Common myeloid progenitor, CD34-positive (primary cell): Measurements from ENCODE around the gene RIC8A.
"Not testable (repeated sequence)": the region's sequence is repeated elsewhere in the genome, so short reads cannot be mapped to it uniquely, and the experiment has no call there.

Experiments used
- CTCF ChIA-PET: fragments of 350-600 bp; sonication (Branson Sonifier 250); formaldehyde crosslinking; loops from one replicate; lab custom pipeline; 2021; ENCODE audit warnings: antibody characterized with exemption; lab: Charles Lee
- POLR2A ChIA-PET: fragments of 350-600 bp; sonication (Branson Sonifier 250); formaldehyde crosslinking; loops from one replicate; lab custom pipeline; 2021; ENCODE audit warnings: antibody characterized with exemption; lab: Charles Lee
- DNase-seq, 3 donors: peaks; one replicate each; pipeline versions ENCODE4 v3.0.0 to v3.0.0-alpha.2; 2013
- H3K27ac ChIP-seq, 2 experiments: 1 replicate in 1 of 2; 2 replicates in 1 of 2; pipeline ENCODE4 v1.7.0; 2013; ENCODE audit warnings: inconsistent platforms in 2 of 2, low read length in 2 of 2, mild to moderate bottlenecking in 2 of 2, low read depth in 1 of 2, moderate library complexity in 1 of 2; ENCODE audit not compliant: severe bottlenecking in 2 of 2, insufficient read depth in 1 of 2, poor library complexity in 1 of 2
- H3K27me3 ChIP-seq, 5 experiments: replicated peaks in 2 of 5; 1 replicate in 3 of 5; 2 replicates in 2 of 5; pipeline versions ENCODE4 v1.6.1 to v1.7.0; 2013; ENCODE audit warnings: low read length in 4 of 5, mild to moderate bottlenecking in 2 of 5, moderate library complexity in 2 of 5, inconsistent platforms in 1 of 5; ENCODE audit not compliant: insufficient read depth in 5 of 5, control insufficient read depth in 4 of 5
- H3K36me3 ChIP-seq, 4 experiments: 1 replicate in 2 of 4; 2 replicates in 2 of 4; pipeline versions ENCODE4 v1.6.1 to v1.7.0; 2013; ENCODE audit warnings: low read length in 3 of 4, control low read depth in 1 of 4, mild to moderate bottlenecking in 1 of 4; ENCODE audit not compliant: control insufficient read depth in 4 of 4, insufficient read depth in 4 of 4
- H3K4me1 ChIP-seq, 4 experiments: 1 replicate in 3 of 4; 2 replicates in 1 of 4; pipeline versions ENCODE4 v1.6.1 to v1.7.1; 2013; ENCODE audit warnings: low read length in 3 of 4, mild to moderate bottlenecking in 3 of 4, control low read depth in 1 of 4, inconsistent platforms in 1 of 4, moderate library complexity in 1 of 4; ENCODE audit not compliant: control insufficient read depth in 4 of 4, insufficient read depth in 4 of 4; ENCODE audit errors: control extremely low read depth in 1 of 4
- H3K4me3 ChIP-seq, 7 experiments: 1 replicate in 4 of 7; 2 replicates in 3 of 7; pipeline versions ENCODE4 v1.5.1 to v1.7.0; 2013; ENCODE audit warnings: mild to moderate bottlenecking in 7 of 7, low read length in 6 of 7, moderate library complexity in 6 of 7, inconsistent platforms in 2 of 7, low read depth in 2 of 7, control low read depth in 1 of 7; ENCODE audit not compliant: insufficient read depth in 4 of 7, control insufficient read depth in 1 of 7; ENCODE audit errors: extremely low read depth in 1 of 7
- H3K9me3 ChIP-seq, 5 experiments: 1 replicate in 4 of 5; 2 replicates in 1 of 5; pipeline versions ENCODE4 v1.6.1 to v1.7.1; 2013; ENCODE audit warnings: low read length in 4 of 5, mild to moderate bottlenecking in 2 of 5, inconsistent platforms in 1 of 5, low read depth in 1 of 5, moderate library complexity in 1 of 5; ENCODE audit not compliant: control insufficient read depth in 4 of 5, insufficient read depth in 2 of 5; ENCODE audit errors: control extremely low read depth in 1 of 5
- WGBS: methylation state at CpG from one replicate; pipeline ENCODE4 v1.1.5; 2013; ENCODE audit not compliant: insufficient coverage; 5-methylcytosine and 5-hydroxymethylcytosine counted together

RIC8A gene

DNA sequence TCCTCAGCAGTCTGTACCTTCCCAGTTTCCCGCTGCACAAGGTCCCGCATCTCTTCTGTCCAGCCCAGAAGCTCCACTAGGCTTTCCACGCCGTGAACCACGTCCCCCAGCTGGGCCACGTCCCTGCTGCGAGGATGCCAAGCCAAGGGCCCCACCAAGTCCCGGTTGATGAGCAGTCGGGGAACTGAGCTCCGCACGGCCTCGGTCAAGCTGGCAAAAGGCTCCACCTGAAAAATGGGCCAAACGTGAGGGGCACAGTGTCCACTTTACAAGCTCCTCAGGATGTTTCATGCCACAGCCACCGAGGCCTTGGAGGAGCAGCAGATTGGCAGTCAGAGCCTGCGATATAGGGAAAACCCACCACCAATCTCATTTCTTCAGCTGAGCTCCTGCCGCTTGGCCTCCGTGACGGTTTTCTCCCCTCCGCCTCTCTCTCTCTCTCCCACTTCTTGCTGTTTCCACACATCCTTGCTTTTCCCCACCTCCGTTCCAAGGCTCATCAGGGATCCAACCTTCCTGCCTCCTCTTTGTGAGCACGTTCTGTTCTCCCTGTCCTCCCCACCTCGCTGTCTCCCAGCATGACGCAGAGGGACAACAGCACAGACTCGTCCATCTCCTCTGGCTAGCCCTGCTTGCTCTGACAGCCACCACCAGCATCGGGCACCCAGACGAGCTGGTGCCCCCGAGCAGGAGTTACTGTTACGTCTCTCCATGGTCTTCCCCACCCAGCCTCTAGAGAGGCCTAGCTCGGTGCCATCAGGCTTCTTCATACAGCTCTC is 11.5 kb downstream of the RIC8A start:
- ChIA-PET CTCF (interaction anchor here (0.8 to 2.6 kb wide), 6 partner anchors 9 to 31 kb away, joined by 3 to 14 read pairs (median 3); partner anchors contain the start of genes BET1L and RIC8A), POLR2A (no interaction called here)
- 94% methylated on average over 28 of the region's 29 CpGs for WGBS

DNA sequence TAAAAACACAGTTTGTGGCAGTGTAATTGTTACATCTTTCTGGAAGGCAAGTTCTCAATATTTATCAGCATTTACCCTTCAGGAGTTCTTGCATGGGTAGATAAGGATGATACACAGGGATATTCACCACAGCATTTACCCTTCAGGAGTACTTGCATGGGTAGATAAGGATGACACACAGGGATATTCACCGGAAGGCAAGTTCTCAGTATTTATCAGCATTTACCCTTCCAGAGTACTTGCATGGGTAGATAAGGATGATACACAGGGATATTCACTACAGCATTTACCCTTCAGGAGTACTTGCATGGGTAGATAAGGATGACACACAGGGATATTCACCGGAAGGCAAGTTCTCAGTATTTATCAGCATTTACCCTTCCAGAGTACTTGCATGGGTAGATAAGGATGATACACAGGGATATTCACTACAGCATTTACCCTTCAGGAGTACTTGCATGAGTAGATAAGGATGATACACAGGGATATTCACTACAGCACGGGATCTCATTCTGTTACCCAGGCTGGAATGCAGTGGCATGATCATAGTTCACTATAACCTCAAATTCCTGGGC is 13.2 kb downstream of the RIC8A start:
- H3K27ac ChIP-seq, H3K9me3 ChIP-seq, H3K4me3 ChIP-seq, H3K4me1 ChIP-seq, POLR2A ChIA-PET, H3K27me3 ChIP-seq: not testable (repeated sequence)
- DNase-seq, result peak; percentile 51 to 71 (median 67)
- 100% methylated on average over 1 of the region's 3 CpGs for WGBS
- CTCF ChIA-PET, result interaction anchor here (0.7 to 1.4 kb wide), 2 partner anchors 9 to 12 kb away, joined by 3 to 5 read pairs; no protein-coding TSS in a partner anchor
- H3K36me3 ChIP-seq, result peaks cover 2 to 31% (median 20%) of the 10 kb centered on the region in 4 experiments

More for the DNA sequence above, 11.5 kb downstream of the RIC8A start:
- H3K4me1 ChIP-seq, result no peaks in the 10 kb centered on the region
- H3K27ac ChIP-seq, result no peak overlapping the region
- DNase-seq, result no peak
- H3K4me3 ChIP-seq, result no peak overlapping the region
- no peaks in the 10 kb centered on the region for H3K27me3 ChIP-seq
- peaks cover 5 to 44% (median 32%) of the 10 kb centered on the region in 4 experiments for H3K36me3 ChIP-seq
- H3K9me3 ChIP-seq, result no peaks in the 10 kb centered on the region

DNA sequence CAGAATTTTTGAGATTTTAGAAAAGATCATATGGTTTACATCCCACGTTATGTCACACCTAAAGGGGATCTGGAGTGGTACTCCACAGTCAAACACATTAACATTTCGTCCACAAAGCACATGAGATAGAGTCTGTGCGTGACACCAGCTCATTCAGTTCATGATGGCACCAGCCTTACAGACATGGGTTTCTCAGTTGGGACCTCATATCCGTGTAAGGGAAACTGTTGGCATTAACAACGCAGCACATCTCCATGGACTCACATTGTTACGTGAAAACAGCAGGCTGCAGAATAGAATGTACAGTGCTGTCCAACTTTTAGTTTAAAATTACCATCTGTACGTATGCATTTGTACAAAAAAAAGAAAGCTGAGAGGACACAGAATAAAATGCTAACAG is 14.0 kb downstream of the RIC8A start:
- Histone ChIP-seq H3K4me1 (peaks cover 0 to 2% (median 0%) of the 10 kb centered on the region in 4 experiments), H3K9me3 (no peaks in the 10 kb centered on the region), H3K4me3 (no peak overlapping the region), H3K27me3 (no peaks in the 10 kb centered on the region), H3K36me3 (peaks cover 2 to 23% (median 14%) of the 10 kb centered on the region in 4 experiments), H3K27ac (no peak overlapping the region)
- ChIA-PET POLR2A (no interaction called here), CTCF (interaction anchor here (0.7 to 1.4 kb wide), 2 partner anchors 9 to 13 kb away, joined by 3 to 5 read pairs; no protein-coding TSS in a partner anchor)
- 100% methylated on average over 5 of the region's 7 CpGs for WGBS
- DNase-seq, result no peak

DNA sequence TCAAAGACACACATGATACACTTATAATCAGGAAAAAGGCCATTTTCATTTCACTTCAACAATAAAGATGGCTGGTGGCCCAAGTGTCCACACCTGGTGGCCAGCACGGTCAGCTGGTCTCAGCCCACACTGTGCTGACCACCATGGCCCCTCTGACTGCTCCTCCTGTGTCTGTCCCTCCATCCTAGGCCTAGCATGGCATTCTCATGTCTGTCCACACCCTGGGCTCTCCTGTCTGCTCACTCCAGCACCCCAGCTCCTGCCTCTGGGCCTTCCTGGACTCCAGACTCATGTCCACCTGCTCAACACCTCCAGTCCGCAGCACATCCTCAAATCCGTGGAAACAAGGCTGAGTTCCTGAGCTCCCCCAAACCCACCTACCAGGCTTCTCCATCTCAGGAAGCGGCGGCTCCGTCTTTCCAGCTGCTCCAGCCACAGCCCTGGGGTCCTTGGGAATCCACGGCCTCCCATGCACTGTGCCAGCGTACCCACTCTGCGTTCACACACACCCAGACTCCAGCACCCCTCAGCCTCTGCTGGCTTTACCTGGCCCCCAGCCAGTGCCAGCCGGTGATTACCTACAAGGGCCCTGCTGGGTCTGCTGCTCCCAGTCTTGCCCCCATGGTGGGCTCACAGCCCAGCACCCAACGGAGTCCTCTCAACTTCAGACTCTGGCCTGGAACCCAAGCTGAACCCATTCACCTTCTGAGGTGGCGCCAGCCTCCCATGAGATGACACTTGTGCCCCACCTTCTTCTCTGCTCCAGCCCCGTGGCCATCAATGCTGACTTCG is 14.7 kb downstream of the RIC8A start:
- no peak for DNase-seq
- 98% methylated on average over 14 of the region's 14 CpGs for WGBS
- Histone ChIP-seq H3K4me1 (peaks cover 0 to 2% (median 0%) of the 10 kb centered on the region in 4 experiments), H3K27me3 (no peaks in the 10 kb centered on the region), H3K27ac (no peak overlapping the region), H3K4me3 (no peak overlapping the region), H3K9me3 (no peaks in the 10 kb centered on the region), H3K36me3 (peaks cover 2 to 22% (median 13%) of the 10 kb centered on the region in 4 experiments)
- CTCF ChIA-PET, result interaction anchor here (1.1 to 1.4 kb wide), 2 partner anchors 8 to 11 kb away, joined by 3 to 5 read pairs; no protein-coding TSS in a partner anchor
- POLR2A ChIA-PET, result interaction anchor here (1.4 kb wide), 1 partner anchor 9 kb away, joined by 3 read pairs; no protein-coding TSS in a partner anchor

DNA sequence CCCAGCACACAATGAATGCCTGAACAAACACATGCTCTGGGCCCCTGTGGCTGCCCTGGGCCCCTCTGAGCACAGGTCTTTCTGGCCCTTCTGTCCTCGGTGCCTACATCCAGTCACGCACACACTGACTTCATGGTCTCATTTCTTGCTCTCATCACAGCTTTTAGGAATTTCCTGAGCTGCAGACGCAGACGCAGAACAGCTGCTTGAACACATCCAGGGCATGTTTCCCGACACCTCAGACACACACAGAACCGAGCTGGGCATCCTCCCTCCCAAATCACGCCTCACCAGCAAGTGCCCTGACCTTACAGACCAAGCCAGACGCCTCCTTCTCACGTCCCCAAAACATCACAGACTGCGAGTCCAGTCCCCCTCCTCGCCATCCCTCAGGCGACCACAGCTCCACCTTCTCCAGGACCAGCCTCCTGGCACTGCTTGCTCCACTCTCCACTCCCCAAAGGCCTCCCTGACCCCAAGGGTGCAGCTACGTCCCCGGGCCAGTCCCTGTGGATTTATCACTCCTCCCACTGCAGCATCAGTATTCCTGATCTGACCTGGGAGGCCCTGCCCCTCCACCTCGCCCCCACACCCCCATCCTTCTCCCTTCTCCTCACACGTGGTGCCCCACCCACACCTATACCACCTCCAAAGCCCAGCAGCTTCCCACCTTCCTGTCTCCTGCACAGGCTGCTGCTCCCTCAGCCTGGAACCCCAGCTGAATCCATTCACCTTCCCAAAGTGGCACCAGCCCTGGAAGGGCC is 15.7 kb downstream of the RIC8A start:
- 98% methylated on average over 13 of the region's 16 CpGs for WGBS
- Histone ChIP-seq H3K36me3 (peaks cover 2 to 22% (median 11%) of the 10 kb centered on the region in 4 experiments), H3K4me3 (no peak overlapping the region), H3K9me3 (no peaks in the 10 kb centered on the region), H3K4me1 (peaks cover 0 to 2% (median 0%) of the 10 kb centered on the region in 4 experiments), H3K27ac (no peak overlapping the region), H3K27me3 (no peaks in the 10 kb centered on the region)
- ChIA-PET CTCF (interaction anchor here (1.1 to 1.2 kb wide), 2 partner anchors 8 to 10 kb away, joined by 3 read pairs; no protein-coding TSS in a partner anchor), POLR2A (interaction anchor here (0.5 to 1.4 kb wide), 2 partner anchors 8 to 11 kb away, joined by 3 read pairs; no protein-coding TSS in a partner anchor)
- no peak for DNase-seq

DNA sequence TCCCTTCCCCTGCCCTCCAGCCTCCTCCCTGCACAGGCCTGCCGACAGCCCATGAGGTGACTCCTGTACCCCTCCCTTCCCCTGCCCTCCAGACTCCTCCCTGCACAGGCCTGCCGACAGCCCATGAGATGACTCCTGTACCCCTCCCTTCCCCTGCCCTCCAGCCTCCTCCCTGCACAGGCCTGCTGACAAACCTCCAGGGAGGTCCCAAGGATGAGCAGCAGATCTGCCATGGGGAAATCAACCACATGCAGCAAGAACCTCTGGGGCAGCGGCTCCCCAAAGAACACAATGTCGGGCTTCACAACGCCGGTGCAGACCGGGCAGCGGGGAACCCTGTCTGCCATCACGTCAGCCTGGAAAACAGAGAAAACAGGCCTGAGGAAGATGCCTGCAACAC is 16.4 kb downstream of the RIC8A start:
- no peaks in the 10 kb centered on the region for H3K27me3 ChIP-seq
- CTCF ChIA-PET, result interaction anchor here (1.2 kb wide), 1 partner anchor 7 kb away, joined by 3 read pairs; no protein-coding TSS in a partner anchor
- H3K4me3 ChIP-seq, result no peak overlapping the region
- WGBS, result 95% methylated on average over 4 of the region's 9 CpGs
- no peaks in the 10 kb centered on the region for H3K9me3 ChIP-seq
- no peak overlapping the region for H3K27ac ChIP-seq
- POLR2A ChIA-PET, result no interaction called here
- peaks cover 0 to 2% (median 0%) of the 10 kb centered on the region in 4 experiments for H3K4me1 ChIP-seq
- no peak for DNase-seq
- H3K36me3 ChIP-seq, result peaks cover 2 to 22% (median 7%) of the 10 kb centered on the region in 4 experiments
